SK-N-SH (cell line): ENCODE data around the gene SPRY2. TPM values are rescaled to one million over a fixed set of nuclear protein-coding genes. Genes with fewer than 3 reads are reported as not detected.

Experiments
- CTCF ChIA-PET: fragments of 300-600, 350-600 bp; formaldehyde crosslinking; extraction: SDS; loops from one replicate; lab custom pipeline; 2021; lab: Yijun Ruan, JAX
- POLR2A ChIA-PET: fragments of 350-600 bp; sonication (Branson Sonifier 250); formaldehyde crosslinking; extraction: SDS; loops from one replicate; lab custom pipeline; 2020; ENCODE audit warnings: antibody characterized with exemption, inconsistent platforms; lab: Yijun Ruan, JAX
- DNase-seq: peaks from one replicate; pipeline ENCODE4 v3.0.0; 2012
- H2AFZ ChIP-seq: fragments of 200-600 bp; sonication (generic); 2 replicates; pipeline ENCODE4 v1.8.1; 2016; ENCODE audit warnings: antibody characterized with exemption, mild to moderate bottlenecking, low read depth
- H3F3A ChIP-seq: fragments of 200-600 bp; sonication (generic); replicated peaks from 2 replicates; pipeline ENCODE3; 2016; ENCODE audit warnings: antibody characterized with exemption, mild to moderate bottlenecking; ENCODE audit not compliant: insufficient read depth
- H3K27ac ChIP-seq, 2 experiments: fragments of 200-500 bp in 1 of 2; fragments of 200-600 bp in 1 of 2; sonication (Bioruptor generic) in 1 of 2; sonication (generic), shearing (Covaris generic) in 1 of 2; 2 replicates each; pipeline versions ENCODE4 v1.5.1 to v1.6.1; 2014 to 2016; ENCODE audit warnings: low read depth in 2 of 2, inconsistent platforms in 1 of 2, low read length in 1 of 2, mild to moderate bottlenecking in 1 of 2, mixed read lengths in 1 of 2
- H3K27me3 ChIP-seq: fragments of 200-600 bp; sonication (generic), shearing (Covaris generic); 2 replicates; pipeline ENCODE4 v1.6.1; 2016; ENCODE audit warnings: mixed run types; ENCODE audit not compliant: insufficient read depth
- H3K36me3 ChIP-seq, 2 experiments: fragments of 200-500 bp in 1 of 2; fragments of 200-600 bp in 1 of 2; sonication (Bioruptor generic) in 1 of 2; sonication (generic) in 1 of 2; replicated peaks in 1 of 2; 2 replicates each; pipeline versions ENCODE3 to v1.5.1; 2014 to 2016; ENCODE audit warnings: low read length in 1 of 2, mild to moderate bottlenecking in 1 of 2; ENCODE audit not compliant: insufficient read depth in 2 of 2, control insufficient read depth in 1 of 2
- H3K4me1 ChIP-seq, 2 experiments: fragments of 200-500 bp in 1 of 2; fragments of 200-600 bp in 1 of 2; sonication (Bioruptor generic) in 1 of 2; sonication (generic), shearing (Covaris generic) in 1 of 2; 2 replicates each; pipeline versions ENCODE4 v1.5.1 to v1.6.1; 2014 to 2016; ENCODE audit warnings: low read depth in 1 of 2, low read length in 1 of 2, mixed run types in 1 of 2; ENCODE audit not compliant: insufficient read depth in 2 of 2, control insufficient read depth in 1 of 2
- H3K4me2 ChIP-seq: fragments of 200-600 bp; sonication (generic), shearing (Covaris generic); 2 replicates; pipeline ENCODE4 v1.6.1; 2017; ENCODE audit warnings: mixed run types
- H3K4me3 ChIP-seq, 2 experiments: fragments of 200-500 bp in 1 of 2; fragments of 200-600 bp in 1 of 2; sonication (Bioruptor generic) in 1 of 2; sonication (generic), shearing (Covaris generic) in 1 of 2; 2 replicates each; pipeline versions ENCODE4 v1.5.1 to v1.8.1; 2014 to 2016; ENCODE audit warnings: low read depth in 2 of 2, inconsistent platforms in 1 of 2, low read length in 1 of 2, mild to moderate bottlenecking in 1 of 2, mixed read lengths in 1 of 2, moderate library complexity in 1 of 2
- H3K79me2 ChIP-seq: fragments of 200-600 bp; sonication (generic); 2 replicates; pipeline ENCODE4 v1.8.1; 2017; ENCODE audit warnings: mild to moderate bottlenecking; ENCODE audit not compliant: insufficient read depth
- H3K9ac ChIP-seq: fragments of 200-600 bp; sonication (generic); 2 replicates; pipeline ENCODE4 v1.6.1; 2017; ENCODE audit warnings: mixed run types
- H3K9me2 ChIP-seq: fragments of 200-600 bp; sonication (generic); 2 replicates; pipeline ENCODE4 v1.6.1; 2017; ENCODE audit warnings: mixed run types
- H3K9me3 ChIP-seq: fragments of 200-600 bp; sonication (generic); 2 replicates; pipeline ENCODE4 v1.6.1; 2017; ENCODE audit warnings: mixed run types, mild to moderate bottlenecking, moderate library complexity
- H4K20me1 ChIP-seq: fragments of 200-600 bp; sonication (generic); 2 replicates; pipeline ENCODE4 v1.6.1; 2017; ENCODE audit warnings: mild to moderate bottlenecking, mixed run types; ENCODE audit not compliant: insufficient read depth
- CHD2 ChIP-seq: fragments of 150-350 bp; IDR thresholded peaks from 2 replicates; pipeline ENCODE4 v1.6.1; 2018; ENCODE audit warnings: low read length; ENCODE audit not compliant: partially characterized antibody
- CTCF ChIP-seq: fragments of 200-600 bp; sonication (generic); IDR thresholded peaks from 2 replicates; pipeline ENCODE4 v1.6.1; 2017; ENCODE audit warnings: antibody characterized with exemption, mild to moderate bottlenecking, moderate library complexity
- FOSL2 ChIP-seq: IDR thresholded peaks from 2 replicates; pipeline ENCODE4 v1.4.0; 2012; ENCODE audit warnings: low read depth, mild to moderate bottlenecking, moderate library complexity, borderline replicate concordance
- IRF3 ChIP-seq: fragments of 150-350 bp; IDR thresholded peaks from 2 replicates; pipeline ENCODE4 v1.6.1; 2016; ENCODE audit warnings: mild to moderate bottlenecking, low read depth, low read length
- JUND ChIP-seq: IDR thresholded peaks from 2 replicates; pipeline ENCODE4 v1.4.0; 2012
- MAX ChIP-seq: IDR thresholded peaks from 2 replicates; pipeline ENCODE4 v1.4.0; 2012; ENCODE audit warnings: low read depth
- POLR2AphosphoS5 ChIP-seq: IDR thresholded peaks from 2 replicates; pipeline ENCODE4 v1.6.1; 2012; ENCODE audit warnings: low read depth, low read length
- REST ChIP-seq: IDR thresholded peaks from 2 replicates; pipeline ENCODE4 v1.6.1; 2012; ENCODE audit warnings: mild to moderate bottlenecking, low read depth, low read length, moderate library complexity
- RFX5 ChIP-seq: IDR thresholded peaks from 2 replicates; pipeline ENCODE4 v1.6.1; 2012; ENCODE audit warnings: mild to moderate bottlenecking, improper control_type of control experiment, low read length
- TEAD4 ChIP-seq: IDR thresholded peaks from 2 replicates; pipeline ENCODE4 v1.4.0; 2012; ENCODE audit warnings: mild to moderate bottlenecking, borderline replicate concordance; ENCODE audit not compliant: insufficient read depth
- USF2 ChIP-seq: fragments of 150-350 bp; IDR thresholded peaks from 2 replicates; pipeline ENCODE4 v1.6.1; 2017; ENCODE audit warnings: antibody characterized with exemption, low read length, low read depth, borderline replicate concordance
- WGBS: methylation state at CpG from one replicate; pipeline ENCODE4 v1.1.6; 2017; ENCODE audit warnings: low lambda C conversion rate; 5-methylcytosine and 5-hydroxymethylcytosine counted together
- polyA plus RNA-seq, 3 experiments: library from polyadenylated mRNA; depleted of rRNA; stranded (reverse); fragments of >200 nt; gene quantifications; 2 replicates each; pipeline ENCODE4 v1.2.3, GENCODE V29; 2012

Gene SPRY2
- polyA plus RNA-seq, 1 of the 3 experiments (the other 2 are of a cell fraction): 122 TPM

GRCh38 chr13:80338781-80339562 lies 2.0 kb downstream of the SPRY2 start (continued):
- TF ChIP-seq REST (0 out of 2 replicates have a peak, but pooled peaks have one; percentile 8), FOSL2 (no peak), CTCF (peak; percentile 41), TEAD4 (no peak), MAX (peak; percentile 45; the same call in 1 of the 2 replicates)
- TF ChIP-seq, all 33 proteins: peak for 8

GRCh38 chr13:80337288-80338081 lies 3.4 kb downstream of the SPRY2 start:
- H3K79me2 ChIP-seq: peaks cover 84% of the 10 kb centered on the region
- H3F3A ChIP-seq: peaks cover 33% of the 10 kb centered on the region
- DNase-seq: peak; percentile 31
- H3K27me3 ChIP-seq: no peaks in the 10 kb centered on the region
- H3K4me3 ChIP-seq: peak overlapping the region; percentile 76 to 99
- TF ChIP-seq RFX5 (no peak), IRF3 (no peak), USF2 (no peak), POLR2AphosphoS5 (0 out of 2 replicates have a peak, but pooled peaks have one; percentile 16), JUND (no peak), CHD2 (no peak)
- H3K4me2 ChIP-seq: peak overlapping the region; percentile 93
- H4K20me1 ChIP-seq: peaks cover 73% of the 10 kb centered on the region
- peak overlapping the region; percentile 95 to 100; a peak in 3 of 4 replicates for H3K27ac ChIP-seq
- H3K9me2 ChIP-seq: no peaks in the 10 kb centered on the region
- POLR2A ChIA-PET: no interaction called here
- peaks cover 45 to 53% of the 10 kb centered on the region in 2 experiments for H3K36me3 ChIP-seq
- no peaks in the 10 kb centered on the region for H3K9me3 ChIP-seq
- peaks cover 11 to 14% of the 10 kb centered on the region in 2 experiments; a peak in 3 of 4 replicates for H3K4me1 ChIP-seq
- no peak overlapping the region for H2AFZ ChIP-seq
- H3K9ac ChIP-seq: peak overlapping the region; percentile 95
- 42% methylated on average over 24 of the region's 26 CpGs for WGBS
- CTCF ChIA-PET: interaction anchor here (1.0 to 1.9 kb wide), 5 partner anchors 418 to 790 kb away, joined by 3 to 5 read pairs (median 3); no protein-coding TSS in a partner anchor
